ENCODE results near the gene DHPS. TPM values are rescaled to one million over a fixed set of nuclear protein-coding genes. Genes with fewer than 3 reads are reported as not detected.

Gene DHPS
- total and polyA plus RNA-seq, 2 of the 13 experiments (the other 11 are each of a cell fraction or from before 2014, with no cell fraction given) = 43.3 to 84.3 TPM

DNA sequence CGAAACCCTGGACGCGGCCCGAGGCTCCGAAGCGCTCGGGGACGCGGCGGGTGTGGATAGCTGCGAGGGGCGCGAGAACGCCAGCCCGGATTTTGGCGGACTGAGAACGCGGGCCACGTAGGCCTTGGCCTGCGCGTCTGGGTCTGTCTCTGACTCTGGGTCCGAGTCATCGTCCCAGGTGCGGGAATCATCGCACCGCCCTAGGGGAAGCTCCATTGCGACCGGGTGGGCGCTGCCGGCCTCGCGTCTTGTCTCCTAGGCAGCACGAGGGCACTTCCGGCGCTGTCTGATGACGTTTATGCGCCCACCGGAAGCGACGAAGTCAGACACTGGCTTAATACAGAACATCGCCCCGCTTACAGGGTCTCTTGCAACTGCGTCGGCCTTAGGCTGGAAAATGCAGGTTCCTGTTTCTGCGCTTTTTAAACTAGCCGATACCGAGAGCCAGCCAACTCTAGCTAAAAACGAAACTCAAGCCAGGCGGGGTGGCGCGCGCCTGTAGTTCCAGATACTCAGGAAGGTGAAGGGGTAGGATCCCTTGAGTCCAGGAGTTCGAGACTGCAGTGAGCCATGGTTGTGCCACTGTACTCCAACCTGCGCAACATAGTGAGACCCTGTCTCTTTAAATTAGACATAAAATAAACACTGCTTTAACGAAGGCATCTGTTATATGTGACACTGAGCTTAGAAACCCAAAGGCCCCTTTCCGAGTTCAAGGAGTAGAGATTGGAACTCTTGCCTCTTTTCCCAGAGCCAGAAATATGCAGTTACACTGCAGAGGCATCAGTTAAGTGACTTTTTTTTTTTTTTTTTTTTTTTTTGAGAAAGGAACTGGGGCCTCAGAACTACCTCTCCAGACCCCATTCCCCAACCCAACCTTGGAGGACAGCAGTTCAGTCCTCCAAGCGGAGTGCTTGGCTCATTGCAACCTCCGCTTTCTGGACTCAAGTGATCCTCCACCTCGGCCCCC, 15.0 kb upstream of the DHPS start, which contains the start of gene FBXW9 (continued):
- TF ChIP-seq, protein P1, sequence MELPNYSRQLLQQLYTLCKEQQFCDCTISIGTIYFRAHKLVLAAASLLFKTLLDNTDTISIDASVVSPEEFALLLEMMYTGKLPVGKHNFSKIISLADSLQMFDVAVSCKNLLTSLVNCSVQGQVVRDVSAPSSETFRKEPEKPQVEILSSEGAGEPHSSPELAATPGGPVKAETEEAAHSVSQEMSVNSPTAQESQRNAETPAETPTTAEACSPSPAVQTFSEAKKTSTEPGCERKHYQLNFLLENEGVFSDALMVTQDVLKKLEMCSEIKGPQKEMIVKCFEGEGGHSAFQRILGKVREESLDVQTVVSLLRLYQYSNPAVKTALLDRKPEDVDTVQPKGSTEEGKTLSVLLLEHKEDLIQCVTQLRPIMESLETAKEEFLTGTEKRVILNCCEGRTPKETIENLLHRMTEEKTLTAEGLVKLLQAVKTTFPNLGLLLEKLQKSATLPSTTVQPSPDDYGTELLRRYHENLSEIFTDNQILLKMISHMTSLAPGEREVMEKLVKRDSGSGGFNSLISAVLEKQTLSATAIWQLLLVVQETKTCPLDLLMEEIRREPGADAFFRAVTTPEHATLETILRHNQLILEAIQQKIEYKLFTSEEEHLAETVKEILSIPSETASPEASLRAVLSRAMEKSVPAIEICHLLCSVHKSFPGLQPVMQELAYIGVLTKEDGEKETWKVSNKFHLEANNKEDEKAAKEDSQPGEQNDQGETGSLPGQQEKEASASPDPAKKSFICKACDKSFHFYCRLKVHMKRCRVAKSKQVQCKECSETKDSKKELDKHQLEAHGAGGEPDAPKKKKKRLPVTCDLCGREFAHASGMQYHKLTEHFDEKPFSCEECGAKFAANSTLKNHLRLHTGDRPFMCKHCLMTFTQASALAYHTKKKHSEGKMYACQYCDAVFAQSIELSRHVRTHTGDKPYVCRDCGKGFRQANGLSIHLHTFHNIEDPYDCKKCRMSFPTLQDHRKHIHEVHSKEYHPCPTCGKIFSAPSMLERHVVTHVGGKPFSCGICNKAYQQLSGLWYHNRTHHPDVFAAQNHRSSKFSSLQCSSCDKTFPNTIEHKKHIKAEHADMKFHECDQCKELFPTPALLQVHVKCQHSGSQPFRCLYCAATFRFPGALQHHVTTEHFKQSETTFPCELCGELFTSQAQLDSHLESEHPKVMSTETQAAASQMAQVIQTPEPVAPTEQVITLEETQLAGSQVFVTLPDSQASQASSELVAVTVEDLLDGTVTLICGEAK (IDR thresholded peaks at IDR 0.05) = peak; percentile 90
- TF ChIP-seq, protein P1 (CRISPR knock-in tag; IDR thresholded peaks at IDR 0.05) = peak; percentile 84
- peak; percentile 49; the same call in 1 of the 2 replicates for TF ChIP-seq SIX4 (CRISPR knock-in tag; IDR thresholded peaks at IDR 0.05)
- TF ChIP-seq KAT7 (CRISPR knock-in tag; IDR thresholded peaks at IDR 0.05; ENCODE audit: borderline replicate concordance) = no peak
- TF ChIP-seq, protein P2, sequence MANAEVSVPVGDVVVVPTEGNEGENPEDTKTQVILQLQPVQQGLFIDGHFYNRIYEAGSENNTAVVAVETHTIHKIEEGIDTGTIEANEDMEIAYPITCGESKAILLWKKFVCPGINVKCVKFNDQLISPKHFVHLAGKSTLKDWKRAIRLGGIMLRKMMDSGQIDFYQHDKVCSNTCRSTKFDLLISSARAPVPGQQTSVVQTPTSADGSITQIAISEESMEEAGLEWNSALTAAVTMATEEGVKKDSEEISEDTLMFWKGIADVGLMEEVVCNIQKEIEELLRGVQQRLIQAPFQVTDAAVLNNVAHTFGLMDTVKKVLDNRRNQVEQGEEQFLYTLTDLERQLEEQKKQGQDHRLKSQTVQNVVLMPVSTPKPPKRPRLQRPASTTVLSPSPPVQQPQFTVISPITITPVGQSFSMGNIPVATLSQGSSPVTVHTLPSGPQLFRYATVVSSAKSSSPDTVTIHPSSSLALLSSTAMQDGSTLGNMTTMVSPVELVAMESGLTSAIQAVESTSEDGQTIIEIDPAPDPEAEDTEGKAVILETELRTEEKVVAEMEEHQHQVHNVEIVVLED (CRISPR knock-in tag; IDR thresholded peaks at IDR 0.05; ENCODE audit: borderline replicate concordance) = peak; percentile 76; the same call in 1 of the 2 replicates
- no peak for TF ChIP-seq HNF4G (IDR thresholded peaks at IDR 0.05; ENCODE audit: borderline replicate concordance, low read depth, low read length)
- no peak; the same call in 1 of the 2 replicates for TF ChIP-seq HNF4G (CRISPR knock-in tag; IDR thresholded peaks at IDR 0.05; ENCODE audit: borderline replicate concordance, low read depth)
- no peak for TF ChIP-seq ZNF790 (CRISPR knock-in tag; IDR thresholded peaks at IDR 0.05; ENCODE audit: borderline replicate concordance)
- no peak for TF ChIP-seq KLF9 (CRISPR knock-in tag; IDR thresholded peaks at IDR 0.05; ENCODE audit: low read depth)
- no peak for TF ChIP-seq ZNF296 (CRISPR knock-in tag; conservative IDR thresholded peaks at IDR 0.05)
- TF ChIP-seq, protein P3, sequence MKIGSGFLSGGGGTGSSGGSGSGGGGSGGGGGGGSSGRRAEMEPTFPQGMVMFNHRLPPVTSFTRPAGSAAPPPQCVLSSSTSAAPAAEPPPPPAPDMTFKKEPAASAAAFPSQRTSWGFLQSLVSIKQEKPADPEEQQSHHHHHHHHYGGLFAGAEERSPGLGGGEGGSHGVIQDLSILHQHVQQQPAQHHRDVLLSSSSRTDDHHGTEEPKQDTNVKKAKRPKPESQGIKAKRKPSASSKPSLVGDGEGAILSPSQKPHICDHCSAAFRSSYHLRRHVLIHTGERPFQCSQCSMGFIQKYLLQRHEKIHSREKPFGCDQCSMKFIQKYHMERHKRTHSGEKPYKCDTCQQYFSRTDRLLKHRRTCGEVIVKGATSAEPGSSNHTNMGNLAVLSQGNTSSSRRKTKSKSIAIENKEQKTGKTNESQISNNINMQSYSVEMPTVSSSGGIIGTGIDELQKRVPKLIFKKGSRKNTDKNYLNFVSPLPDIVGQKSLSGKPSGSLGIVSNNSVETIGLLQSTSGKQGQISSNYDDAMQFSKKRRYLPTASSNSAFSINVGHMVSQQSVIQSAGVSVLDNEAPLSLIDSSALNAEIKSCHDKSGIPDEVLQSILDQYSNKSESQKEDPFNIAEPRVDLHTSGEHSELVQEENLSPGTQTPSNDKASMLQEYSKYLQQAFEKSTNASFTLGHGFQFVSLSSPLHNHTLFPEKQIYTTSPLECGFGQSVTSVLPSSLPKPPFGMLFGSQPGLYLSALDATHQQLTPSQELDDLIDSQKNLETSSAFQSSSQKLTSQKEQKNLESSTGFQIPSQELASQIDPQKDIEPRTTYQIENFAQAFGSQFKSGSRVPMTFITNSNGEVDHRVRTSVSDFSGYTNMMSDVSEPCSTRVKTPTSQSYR (CRISPR knock-in tag; IDR thresholded peaks at IDR 0.05; ENCODE audit: borderline replicate concordance) = no peak
- TF ChIP-seq, protein P4, sequence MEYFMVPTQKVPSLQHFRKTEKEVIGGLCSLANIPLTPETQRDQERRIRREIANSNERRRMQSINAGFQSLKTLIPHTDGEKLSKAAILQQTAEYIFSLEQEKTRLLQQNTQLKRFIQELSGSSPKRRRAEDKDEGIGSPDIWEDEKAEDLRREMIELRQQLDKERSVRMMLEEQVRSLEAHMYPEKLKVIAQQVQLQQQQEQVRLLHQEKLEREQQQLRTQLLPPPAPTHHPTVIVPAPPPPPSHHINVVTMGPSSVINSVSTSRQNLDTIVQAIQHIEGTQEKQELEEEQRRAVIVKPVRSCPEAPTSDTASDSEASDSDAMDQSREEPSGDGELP (IDR thresholded peaks at IDR 0.05; ENCODE audit: borderline replicate concordance, low read depth) = no peak
- TF ChIP-seq ZKSCAN8 (CRISPR knock-in tag; IDR thresholded peaks at IDR 0.05; ENCODE audit: borderline replicate concordance) = no peak
